GM18870 (cell line): ENCODE data around the gene PHACTR1.

Experiments
- ATAC-seq: cut with Tn5 transposase; IDR thresholded peaks from one replicate; pipeline ENCODE4 v1.9.1; 2021; ENCODE audit warnings: moderate library complexity; ENCODE audit not compliant: unreplicated experiment

PHACTR1 gene

DNA sequence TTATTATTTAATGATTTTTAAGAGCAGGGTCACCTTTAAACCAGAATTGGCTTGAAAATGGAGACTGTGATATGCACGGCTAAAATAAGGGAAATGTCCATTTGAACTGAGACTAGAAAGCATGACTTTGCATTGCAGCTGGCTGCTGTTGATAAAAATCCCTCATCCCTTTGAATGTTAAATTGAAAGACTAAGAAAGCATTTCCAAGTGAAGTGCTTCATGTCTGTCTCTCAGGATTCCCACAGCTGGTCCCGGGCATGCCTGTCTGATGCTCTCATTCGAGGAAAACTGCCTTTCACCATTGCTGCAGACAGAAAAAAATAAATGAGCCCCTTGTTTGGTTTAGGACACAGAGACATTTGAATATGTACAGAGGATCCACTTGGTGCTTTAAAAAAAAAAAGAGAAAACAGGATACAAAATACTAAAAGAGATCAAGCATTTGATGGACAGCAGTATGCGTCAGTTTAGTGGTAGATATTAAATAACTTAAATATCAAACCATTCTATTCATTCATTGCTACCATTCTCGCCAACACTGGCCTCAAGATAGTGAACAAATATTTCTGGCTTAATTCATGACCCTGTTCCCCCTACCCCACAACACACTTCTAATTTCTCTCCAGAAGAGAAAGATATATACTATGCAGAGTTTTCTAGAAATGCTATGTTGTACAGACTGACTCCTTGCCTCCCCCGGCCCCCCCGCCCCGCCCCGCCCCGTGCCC, 556.8 kb downstream of the PHACTR1 start:
- ATAC-seq: no peak

DNA sequence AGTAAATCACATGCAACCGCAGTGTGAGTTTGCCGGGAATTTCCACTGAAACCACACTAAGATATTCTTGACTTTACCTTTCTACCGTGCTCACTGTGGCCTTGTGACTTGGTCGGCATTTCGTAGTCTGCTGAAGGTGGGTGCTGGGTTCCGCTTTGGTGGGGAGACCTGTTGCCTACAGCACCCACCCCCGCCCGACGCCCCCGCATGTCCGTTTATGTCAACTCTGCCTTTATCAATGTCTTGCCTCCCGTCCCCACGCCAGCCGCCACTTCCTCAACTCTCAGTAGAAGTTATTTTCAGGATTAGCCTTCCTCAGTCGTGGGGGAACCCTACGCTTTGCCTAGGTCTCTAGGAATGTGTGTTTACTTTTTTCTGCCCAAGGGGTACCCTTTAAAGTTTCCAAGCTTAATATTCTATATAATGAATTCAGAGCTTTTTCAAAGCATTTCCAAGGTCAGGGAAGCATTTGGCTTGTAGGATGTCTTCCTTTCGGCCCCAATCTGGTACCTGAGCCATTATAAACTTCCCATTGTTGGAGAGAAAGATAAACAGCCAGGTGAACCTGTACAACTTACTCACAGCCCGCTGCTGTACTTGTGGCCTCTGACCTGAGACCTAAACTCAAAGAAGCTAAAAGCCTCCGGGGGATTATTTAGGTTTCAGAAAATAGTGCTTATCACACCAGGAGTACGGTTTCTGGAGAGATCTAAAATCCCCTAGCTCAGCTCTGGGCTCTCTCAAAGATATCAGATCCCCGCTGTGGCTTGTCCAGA, 557.6 kb downstream of the PHACTR1 start:
- no peak for ATAC-seq

GRCh38 chr6:13274707-13275434, 558.3 kb downstream of the PHACTR1 start:
- ATAC-seq: no peak

DNA sequence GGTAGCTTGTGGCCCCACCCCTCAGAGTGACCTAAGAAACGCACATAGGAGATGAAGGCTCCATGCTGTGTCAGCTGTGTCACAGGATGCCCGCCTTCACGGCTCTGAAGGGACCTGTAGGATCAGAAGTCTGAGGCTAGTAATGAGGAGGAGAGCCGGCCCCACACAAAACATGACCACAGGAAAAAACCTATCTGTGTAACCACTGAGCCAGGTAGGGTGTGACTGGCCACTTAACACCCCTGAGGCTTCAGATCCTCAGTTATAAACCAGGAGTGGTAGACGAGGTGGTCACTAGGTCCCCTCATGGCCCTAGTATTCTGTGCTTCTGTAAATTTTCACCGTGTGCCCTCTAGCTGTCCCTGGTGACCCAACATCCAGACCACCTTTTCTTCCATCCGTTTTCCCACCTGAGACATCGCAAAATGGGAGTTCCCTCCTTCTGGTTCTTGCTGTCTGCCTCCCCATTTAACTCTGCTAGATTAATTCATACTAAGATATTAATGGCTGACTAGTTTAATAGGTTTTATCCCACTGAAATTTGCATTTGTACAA, 558.9 kb downstream of the PHACTR1 start:
- ATAC-seq: no peak

DNA sequence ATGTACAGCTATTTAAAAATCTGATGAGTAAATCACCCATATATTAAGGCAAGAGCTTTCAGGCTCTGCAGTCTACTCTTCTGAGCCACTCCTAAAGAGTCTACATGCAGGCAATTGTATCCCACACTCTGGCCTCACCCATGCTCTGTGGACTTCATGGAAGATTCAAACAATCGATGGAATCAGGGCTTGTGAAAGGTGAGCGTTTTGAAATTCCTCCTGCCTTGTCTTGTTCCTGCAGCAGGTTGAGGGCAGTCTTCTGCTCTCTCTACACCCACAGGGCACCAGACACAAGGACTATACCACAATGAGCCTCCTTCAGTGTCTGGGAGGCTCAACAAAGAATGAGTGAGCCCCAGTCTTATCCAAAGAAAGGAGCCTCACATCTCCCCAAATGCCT, 560.7 kb downstream of the PHACTR1 start:
- no peak for ATAC-seq

DNA sequence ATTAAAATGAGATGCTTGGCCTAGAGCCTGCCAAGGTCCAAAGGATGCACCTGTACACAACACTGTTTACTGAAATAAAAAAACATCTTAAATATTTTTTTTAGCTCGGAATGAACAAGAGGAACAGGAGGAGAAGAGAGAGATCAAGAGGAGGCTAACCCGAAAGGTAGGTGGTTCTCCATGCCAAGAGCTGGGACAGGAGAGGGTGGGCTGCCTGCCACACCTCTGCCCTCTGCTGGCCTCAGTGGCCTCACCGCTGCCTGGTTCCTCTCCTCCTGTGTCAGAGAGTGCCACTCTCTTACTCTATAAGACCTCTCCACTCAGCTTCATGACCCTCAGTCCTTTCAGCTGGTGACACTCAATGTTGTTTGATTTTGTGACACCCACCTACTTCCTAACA, 561.6 kb downstream of the PHACTR1 start:
- no peak for ATAC-seq

DNA sequence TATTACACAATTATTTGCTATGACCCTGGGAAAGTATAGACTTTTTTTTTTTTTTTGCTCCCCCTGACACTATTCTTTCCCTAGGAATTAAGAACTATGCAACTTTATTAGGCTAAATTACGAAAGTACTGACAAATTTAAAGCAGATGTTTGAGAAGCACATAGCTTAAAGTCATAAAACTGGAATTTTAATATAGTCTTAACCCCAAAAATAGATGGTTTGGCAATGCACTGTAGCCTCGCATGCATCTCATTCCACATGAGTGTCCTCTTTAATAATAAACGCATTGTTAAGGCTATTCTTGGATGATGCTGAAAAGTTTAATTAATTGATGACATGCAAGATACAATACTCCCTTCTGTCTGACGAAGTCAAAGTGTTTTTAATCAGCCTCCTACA, 562.4 kb downstream of the PHACTR1 start:
- no peak for ATAC-seq

- ATAC-seq: no peak
These were observed 563.7 kb downstream of the PHACTR1 start for GRCh38 chr6:13280254-13280653.

DNA sequence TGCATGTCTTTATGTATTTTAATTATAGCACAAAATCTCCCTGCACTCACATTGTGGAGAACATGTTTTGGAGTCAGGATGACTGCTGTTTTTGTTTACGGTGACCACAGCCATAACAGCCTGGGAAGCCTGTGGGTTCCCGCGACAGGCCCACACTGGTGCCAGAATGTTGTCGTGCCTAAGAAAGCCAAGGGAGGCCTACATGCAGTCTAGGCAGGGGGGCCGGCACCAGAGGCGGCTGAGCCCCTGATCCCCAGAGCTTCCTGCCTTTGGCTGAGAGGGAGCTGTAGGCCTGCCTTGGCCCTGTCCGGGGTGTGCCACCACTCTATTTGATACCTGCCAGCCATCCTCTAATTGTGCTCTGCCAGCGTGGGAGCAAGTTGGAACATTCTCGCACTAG, 565.1 kb downstream of the PHACTR1 start:
- no peak for ATAC-seq

DNA sequence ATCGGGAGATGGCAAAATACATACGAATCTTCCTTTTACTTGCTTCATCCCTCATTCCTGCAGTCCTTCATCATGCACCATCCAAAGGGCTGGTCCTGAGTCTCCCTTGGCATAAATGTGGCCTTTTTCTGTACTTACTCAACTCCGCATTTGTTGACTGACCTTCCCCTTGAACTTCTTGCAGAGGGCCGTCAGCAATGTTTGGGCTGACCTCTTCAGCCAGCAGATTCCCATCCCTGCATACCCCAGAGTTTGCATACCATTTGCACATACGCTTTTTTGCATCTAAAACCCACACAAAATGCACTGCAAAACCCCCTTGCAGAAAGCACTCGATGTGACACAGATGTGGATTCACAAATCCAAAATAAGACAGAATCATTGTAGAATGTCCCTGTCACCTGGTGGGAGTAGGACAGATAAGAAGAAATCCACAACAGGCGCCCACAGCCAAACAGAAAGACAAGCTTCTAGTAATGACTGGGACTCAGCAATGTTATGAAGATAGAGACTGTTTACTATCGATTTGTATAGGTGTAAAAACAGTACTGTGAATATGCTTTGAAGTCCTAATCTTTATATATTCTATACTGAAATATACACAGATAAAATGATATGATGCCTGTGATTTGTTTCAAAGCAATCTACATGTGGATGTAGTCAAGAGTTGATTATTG, 566.0 kb downstream of the PHACTR1 start:
- no peak for ATAC-seq

GRCh38 chr6:13283331-13283730, 566.8 kb downstream of the PHACTR1 start:
- ATAC-seq: no peak

DNA sequence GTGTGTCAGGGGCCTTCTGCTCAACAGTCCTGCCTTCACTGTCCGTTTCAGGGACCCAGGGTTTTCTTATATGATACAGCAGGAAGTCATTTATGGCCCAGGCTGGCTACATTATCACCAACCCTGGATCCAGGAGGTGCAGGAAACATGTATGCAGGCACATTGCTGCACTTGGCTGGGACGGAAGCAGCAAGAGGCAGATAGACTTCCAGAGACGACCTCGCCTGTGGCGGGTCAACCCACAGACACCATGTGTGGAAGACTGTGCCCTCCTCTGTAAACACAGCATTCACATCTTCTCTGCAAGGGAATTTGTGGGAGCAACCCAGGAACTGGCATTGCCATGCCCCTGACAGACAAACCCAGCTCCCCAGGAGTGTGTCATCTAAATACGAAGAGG, 568.1 kb downstream of the PHACTR1 start:
- no peak for ATAC-seq

DNA sequence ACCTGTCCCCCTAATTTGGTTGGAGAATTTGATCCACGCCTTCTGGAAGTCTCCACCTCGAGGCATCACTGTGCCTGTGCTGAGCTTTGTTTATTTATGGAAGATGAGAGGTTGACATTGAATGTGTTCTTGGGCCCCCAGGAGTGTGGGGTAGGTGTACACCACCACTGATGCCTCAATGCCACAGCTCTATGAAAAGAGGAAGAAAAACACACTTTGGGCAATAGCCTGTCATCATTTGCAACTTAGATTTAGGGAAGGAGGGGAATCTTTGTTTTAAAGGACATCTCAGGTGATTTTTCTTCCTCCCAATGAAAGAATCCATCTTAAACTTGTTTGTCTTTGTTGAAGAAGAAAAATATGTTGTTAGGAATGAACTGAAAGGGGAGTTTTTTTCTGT, 569.1 kb downstream of the PHACTR1 start:
- ATAC-seq: no peak

- ATAC-seq: no peak
These were observed 569.6 kb downstream of the PHACTR1 start for GRCh38 chr6:13286181-13286580.

DNA sequence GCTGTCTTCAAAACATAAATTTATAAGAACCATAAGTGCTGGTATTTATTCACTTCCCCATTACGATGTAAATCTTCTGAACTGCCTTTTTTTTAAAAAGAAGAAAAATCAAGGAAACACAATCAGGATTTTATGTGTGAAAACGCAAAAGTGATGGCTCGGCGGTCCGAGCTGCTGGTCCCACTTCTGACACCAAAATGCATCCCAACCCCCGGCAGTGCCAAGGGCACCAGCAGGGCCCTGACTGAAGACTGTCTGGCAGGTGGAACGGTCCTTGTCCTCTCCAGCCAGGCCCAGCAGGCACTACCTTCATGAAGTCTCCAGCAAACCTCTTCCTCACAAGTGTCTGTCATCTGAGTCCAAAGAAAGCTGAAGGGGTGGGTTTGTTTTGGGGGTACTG, 570.5 kb downstream of the PHACTR1 start:
- no peak for ATAC-seq

DNA sequence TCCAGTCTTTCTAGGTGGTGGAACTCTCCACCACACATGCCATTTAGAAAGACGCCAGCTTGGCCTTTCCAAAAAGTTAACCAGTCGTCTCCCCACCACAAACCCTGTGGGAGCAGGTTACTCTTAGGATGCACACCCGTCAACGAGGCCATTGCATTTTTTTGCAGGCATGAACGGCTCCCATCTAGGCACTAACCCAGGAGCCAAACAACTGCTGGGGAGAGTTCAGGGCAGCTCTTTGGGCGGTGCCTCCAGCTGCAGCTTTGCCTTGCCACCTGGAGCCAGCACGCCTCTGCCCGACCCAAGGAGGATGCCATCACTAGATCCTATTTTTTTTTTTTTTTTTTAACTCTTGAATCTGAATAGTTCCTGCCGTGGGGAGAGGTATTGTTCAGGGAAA, 571.9 kb downstream of the PHACTR1 start:
- ATAC-seq: no peak

DNA sequence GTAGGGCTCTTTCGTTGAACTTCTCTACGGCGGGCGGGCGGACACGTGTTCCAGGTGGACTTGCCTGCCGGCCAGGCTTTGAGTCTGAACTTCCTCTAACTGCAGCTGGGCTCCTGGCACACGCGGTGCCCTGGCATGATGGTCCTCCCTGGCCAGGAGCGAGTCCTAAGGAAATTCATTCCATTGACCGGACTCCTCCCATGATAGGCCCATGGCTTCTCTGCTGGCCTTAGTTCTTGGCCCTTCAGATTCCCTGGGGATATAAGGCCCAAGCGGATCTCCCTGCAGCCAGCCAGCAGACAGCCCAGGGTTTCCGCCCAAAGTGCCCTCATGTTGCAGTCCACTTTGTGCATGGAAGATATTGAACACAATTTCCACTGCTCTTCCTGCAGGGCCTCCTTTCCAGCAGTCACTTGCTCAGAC, 572.4 kb downstream of the PHACTR1 start:
- no peak for ATAC-seq

DNA sequence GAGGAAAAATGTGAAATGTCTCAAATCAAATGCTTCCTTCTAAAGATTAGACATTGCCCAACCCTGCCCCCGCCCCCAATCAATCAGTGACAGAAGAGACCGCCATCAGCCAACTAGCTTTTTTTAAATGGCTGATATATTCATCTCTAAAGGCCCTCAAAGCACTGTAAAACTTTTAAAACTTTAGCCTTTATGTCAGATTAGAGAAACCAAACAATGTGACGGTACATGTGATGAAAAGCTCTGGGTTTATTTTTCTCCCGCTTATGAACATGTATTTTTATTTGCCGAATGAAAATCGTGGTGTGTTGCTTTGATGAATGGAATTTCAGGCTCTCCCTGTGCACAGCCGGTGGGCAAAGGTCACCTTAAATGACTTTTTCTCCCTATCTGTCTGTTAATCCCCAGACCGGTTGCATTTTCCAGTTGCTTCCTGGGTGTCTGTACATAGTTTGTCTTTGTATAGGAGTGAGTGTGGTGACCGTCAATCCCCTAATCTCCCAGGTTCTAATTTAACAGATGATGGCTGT, 573.3 kb downstream of the PHACTR1 start:
- ATAC-seq: no peak

DNA sequence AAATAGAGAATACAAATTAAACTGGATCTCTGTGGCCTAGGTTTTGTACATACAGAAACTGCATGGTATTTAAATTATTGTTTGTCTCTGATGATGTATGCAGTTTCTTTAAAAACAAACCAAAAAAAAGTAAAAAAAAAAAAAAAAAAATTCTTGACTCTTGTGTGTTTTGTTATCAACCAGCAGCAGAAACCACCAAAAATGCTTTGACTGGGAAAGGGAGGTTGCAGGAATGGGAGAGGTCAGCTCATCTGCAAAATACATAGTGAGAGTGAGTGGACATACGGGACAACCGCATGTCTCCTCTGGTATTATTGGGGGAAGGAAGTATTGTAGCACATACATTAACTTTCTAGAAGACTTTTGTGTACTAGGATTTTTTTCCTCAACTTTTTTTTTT, 573.8 kb downstream of the PHACTR1 start:
- no peak for ATAC-seq

- ATAC-seq: no peak
These were observed 576.2 kb downstream of the PHACTR1 start for GRCh38 chr6:13292774-13293173.
